ENCODE measurements around the gene FSIP1.
A peak's percentile ranks its signal among the peaks of the same experiment; 100 is the strongest.

FSIP1 gene

DNA sequence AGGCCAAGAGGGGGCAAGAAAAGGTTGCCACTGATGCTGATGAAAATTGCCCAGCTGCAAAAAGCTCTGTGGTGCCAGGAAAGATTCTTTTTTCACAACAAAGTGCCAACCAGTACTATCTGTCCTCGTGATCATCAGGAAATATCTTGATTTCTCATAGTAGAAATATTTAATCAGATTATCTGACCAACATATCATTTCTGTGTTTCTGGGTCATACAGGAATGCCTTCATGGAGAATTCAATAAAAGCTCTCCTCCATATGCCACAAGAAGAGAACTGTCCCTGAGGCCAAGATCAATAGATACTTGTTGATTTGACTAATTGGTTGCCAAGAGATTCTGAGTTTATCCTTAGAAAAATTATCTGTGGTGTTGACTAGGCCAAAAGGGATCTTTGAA is 63.5 kb downstream of the FSIP1 start:
- no peak for DNase-seq

DNA sequence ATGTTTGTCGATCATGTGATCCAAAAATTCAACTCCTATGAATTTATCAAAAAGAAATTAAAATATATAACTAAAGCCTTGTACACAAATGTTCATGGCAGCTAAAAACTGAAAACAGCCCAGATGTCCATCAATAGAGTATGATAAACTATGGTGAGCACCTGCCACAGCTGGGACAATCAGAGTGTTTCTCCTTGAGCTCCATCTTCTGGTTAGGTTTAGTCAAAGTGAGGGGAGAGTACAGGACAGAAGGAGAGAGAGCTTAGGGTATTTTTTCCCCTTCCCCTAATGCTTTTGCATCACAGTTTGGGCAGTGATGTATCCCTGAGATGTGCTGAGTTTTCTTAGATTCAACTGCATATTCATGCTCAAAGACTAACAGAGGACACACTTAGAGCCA is 65.5 kb downstream of the FSIP1 start:
- no peak for DNase-seq

- no peak for DNase-seq
These were observed 68.4 kb downstream of the FSIP1 start for GRCh38 chr15:39714251-39714650.

- DNase-seq = no peak
These were observed 68.8 kb downstream of the FSIP1 start for GRCh38 chr15:39713846-39714245.

- no peak for DNase-seq
These were observed 72.0 kb downstream of the FSIP1 start for GRCh38 chr15:39710681-39711080.

DNA sequence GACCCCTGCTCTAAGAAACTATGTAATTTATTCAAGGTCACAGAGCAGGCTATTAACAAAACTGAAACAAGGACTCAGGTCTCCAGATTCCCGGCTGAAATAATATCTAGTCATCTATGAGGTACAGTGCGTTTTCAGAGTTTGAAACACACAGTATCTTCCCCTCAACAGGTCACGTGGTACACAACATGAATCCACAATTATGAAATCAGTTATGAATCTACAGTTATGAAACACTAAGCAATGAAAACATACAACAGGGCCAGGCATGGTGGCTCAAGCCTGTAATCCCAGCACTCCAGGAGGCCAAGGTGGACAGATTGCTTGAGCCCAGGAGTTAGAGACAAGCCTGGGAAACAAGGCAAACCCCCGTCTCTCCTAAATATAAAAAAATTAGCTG is 72.7 kb downstream of the FSIP1 start:
- no peak for DNase-seq

- no peak for DNase-seq
These were observed 76.4 kb downstream of the FSIP1 start for GRCh38 chr15:39706206-39706605.

- DNase-seq = no peak
These were observed 78.0 kb downstream of the FSIP1 start for GRCh38 chr15:39704689-39705088.

DNA sequence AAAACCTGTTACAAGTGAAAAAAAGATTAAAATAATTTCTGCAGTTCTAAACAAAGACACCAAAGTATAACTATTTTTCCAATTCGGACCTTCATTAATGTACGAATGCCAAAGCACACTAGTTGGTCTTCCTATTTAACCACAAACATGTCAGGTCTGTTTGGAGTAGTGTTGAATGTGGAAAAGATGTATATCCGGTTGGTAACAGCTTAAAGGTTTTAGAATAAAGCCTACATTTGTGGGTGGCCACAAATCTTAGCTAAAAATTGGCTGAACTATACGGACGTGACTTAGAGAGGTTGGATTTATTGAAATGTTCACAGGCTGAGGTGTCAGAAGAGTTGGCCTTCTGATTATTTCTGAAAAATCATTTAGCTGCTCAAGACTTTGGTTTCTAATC is 78.4 kb downstream of the FSIP1 start:
- DNase-seq = no peak

DNA sequence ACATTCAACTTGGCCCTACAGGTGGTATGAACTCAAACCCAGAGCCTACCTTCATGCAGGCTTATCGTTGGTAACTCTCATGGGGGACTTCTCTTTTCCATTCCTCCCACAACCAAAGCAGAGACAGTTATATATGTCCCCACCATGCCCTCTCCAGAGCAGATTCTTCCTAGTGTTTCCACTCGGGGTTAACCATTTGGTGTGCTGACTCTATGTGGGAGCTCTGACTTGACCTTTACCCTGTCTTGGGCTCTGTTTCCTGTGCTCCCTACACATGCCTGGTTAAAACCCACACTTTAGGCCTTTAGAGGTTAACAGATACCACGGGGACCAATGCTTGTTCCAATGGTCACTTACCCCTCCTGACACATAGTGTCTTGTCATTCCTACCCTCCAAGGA is 80.7 kb downstream of the FSIP1 start:
- DNase-seq = no peak

- DNase-seq = no peak
These were observed 82.3 kb downstream of the FSIP1 start for GRCh38 chr15:39700375-39700700.

DNA sequence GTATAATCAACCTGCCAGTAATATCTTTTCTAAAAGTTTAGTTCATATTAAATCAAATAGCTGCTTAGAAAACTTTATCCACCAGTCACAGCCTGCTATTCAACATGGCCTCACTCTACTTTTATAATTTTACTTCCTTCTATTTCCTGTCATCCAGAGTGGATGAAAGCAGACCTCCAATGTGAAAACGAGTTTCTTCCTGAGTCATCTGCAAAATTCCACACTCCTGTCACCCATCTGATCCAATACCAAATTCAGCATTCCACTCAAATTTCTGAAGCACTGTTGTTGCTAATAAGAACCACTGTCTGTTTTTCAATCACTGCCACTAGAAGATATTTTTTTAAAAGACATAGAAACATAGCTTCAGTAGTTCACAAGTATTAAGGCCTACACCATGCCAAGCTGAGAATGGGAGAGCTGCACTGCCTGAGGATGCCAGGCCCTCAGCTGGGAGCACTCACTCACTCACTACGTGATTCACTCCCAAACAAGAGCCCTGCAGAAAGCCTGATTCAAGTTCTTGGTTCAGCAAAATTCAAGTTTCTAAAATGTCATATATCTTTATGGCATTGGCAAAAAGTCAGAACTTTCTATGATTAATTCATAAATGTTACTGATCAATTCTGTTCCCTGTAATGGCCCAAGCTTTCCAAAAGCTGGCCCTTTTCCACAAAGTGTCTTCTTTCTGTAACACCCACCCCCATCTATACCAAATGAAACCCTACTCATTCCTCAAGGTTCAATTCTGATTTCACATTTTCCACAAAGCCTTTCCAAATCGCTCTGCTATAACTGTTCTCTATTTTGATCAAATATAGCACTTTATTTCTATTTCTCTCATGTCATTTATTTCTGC is 82.9 kb downstream of the FSIP1 start:
- no peak for DNase-seq

GRCh38 chr15:39698444-39699390 is 83.9 kb downstream of the FSIP1 start:
- no peak for DNase-seq

GRCh38 chr15:39697509-39697908 is 85.1 kb downstream of the FSIP1 start:
- no peak for DNase-seq

DNA sequence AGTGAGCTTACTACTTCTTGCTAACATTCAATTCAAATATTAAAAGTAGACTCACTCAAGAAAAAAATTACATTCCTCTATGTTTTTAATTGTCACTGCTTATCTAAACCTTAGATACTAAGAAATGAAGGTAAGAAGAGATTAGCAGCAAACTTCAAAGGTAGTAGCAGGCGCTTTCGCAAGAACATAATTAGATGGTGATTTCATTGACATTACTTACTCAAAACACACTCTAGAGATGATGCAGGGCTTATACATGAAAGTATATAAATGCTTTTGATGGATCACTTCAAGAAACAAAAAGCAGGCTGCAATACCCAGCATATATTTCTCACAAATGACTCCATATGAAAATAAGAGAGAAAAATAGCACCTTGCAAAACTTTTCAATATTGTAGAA is 86.8 kb downstream of the FSIP1 start:
- DNase-seq = no peak

DNA sequence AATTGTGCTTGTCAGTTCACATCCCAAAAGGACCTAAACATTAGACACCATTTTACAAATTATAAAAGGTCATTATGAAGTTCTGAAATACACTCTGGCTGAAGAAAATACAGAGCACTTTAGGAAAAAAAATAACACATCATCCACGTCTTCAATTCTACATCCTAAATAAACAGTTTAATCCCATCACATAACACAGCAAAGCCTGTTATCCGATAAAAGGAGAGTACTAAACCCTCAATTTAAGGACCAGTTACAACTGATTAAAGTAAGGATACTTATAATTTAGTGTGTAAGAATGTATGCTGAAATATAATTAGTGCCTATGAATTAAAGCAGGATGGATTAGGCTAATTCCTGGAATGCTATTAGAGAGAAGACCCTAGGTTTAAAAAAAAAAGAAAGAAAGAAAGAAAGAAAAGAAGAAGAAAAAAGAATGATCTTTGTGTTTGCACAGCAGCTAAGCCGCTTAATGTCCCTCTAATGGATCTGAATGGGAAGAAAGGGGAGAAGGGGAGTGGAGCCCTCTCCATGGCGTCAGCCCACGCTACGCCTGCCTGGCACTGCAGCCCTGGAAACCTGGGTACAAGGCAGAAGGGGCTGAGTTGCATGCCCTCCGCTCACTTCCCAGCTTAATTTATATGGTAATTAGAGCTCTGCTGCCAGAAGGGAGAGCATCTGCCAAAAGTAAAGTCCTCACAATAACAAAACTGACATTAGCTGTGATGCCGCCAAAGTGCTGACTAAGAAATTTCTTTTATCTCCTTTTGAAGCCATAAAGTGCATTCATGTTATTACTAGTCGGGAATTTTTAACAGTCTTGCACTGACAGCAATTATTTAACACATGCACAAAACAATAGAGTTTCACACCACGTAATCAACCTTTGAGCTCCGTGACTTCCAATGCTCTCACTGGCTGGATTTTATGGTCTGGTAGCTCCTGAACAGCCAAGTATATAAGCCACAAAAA is 90.0 kb downstream of the FSIP1 start:
- DNase-seq = no peak

DNA sequence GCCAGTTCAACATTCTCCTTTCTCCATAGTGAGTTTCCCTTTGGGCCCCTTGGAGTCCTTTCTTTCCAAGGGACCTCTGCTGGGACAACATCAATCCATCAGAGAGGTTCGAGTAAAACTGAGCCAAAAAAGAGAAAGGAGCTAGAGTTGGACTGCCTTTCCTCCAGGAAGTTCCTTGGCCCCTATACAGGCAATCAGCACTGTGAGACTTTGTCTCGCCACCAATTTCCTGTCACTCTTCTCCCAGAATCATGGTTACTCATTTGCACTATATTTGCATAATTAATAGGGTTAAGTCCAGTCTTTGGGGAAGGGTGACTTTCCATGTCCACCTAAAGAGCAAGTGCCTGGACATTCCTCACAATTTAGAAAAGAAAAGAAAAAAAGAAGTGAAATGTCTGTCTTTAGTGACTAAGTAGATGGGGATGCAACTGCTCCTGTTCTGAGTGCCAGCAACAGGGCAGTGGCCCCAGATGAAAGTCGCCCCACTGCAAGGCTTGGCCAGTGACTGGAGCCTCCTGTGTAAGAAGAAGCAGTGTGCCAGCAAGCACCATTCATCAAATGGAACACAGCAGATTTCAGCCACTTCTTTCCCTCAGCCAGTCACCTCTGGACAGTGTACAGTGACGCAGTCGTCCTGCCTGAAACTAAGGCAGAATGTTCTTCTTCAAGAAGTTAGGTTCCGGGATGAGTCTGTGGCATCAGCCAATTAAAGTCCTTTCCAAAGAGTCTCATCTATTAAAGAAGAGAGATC is 91.6 kb downstream of the FSIP1 start:
- DNase-seq = no peak

DNA sequence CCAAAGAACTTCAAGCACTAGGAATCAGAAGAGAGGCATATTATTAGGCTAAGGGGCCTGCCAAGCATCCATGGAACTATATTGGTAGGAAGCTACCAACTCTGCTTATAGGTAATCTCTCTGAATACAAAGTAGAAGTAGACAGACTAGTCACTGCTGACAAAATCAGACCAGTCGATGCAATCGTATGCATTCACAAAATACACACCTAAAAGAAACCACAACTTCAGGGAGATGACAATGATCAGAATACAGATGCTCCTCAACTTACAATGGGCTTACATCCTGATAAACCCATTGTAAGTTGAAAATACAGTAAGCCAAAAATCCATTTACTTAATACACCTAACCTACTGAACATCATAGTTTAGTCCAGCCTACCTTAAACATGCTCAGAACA is 94.7 kb downstream of the FSIP1 start:
- DNase-seq = no peak

- peak; percentile 24 for DNase-seq
These were observed 96.5 kb downstream of the FSIP1 start for GRCh38 chr15:39685999-39686613.

DNA sequence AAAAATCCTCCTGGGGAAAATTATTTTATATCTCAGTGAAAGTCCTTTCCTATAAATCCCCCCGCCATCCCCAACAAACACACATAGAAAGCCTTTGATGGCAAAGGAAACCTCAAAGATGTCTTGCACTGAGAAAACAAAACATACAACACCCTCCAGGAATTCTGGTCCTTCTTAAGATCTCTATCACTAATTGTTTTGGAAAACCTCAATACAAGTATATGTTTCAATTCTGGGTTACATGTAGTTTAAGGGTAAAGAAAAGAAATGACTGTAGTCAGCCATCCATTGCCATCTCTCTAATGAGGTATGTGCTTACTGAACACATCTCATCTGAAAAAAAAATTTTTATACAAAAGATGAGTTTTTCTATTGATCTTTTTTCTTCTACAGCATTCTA is 97.3 kb downstream of the FSIP1 start:
- no peak for DNase-seq

DNA sequence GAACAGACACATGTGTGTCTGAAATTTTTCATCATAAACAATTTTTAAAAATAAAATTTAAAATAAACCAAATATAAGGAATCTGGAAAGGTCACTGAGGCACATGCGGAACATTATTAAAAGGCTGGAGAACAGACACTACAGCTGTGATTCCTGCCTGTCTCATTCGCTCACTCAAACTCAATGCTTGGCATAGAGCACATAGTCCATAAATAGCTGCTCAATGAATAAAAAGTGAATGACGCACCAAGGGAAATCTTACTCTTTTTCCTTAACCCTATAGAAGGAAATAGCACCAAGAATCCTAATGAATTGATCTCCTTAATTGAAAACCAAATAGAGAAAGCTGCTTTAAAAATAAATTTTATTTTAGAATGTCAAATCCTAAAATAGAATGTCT is 98.4 kb downstream of the FSIP1 start:
- no peak for DNase-seq

DNA sequence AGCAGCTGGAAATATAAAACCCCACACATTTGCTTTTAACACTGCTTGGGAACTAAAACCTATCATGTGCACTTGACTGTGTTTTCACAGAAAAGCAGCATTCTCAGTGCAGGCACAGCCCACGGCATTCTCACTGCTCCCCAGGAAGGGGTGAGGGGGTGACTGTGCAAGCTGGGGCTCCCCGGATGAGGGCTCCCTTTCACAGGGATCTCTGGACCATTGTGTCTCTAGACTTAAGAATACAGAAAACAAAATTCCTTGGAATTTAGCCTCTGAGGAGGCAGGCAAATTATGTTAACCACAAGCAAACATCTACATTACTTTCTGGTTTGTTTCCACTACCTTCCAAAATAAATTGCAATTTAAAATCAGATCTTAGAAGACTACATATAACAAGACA is 100.3 kb downstream of the FSIP1 start:
- DNase-seq = no peak
